GM12878 (cell line): ENCODE measurements around the gene TRDMT1. TPM values are rescaled to one million over a fixed set of nuclear protein-coding genes. Genes with fewer than 3 reads are reported as not detected.

Experiments used
- BACH1 ChIP-seq: fragments of 450-650 bp; IDR thresholded peaks from 2 replicates; pipeline ENCODE4 v1.6.1; 2017; ENCODE audit warnings: mild to moderate bottlenecking, borderline replicate concordance
- CHD2 ChIP-seq: IDR thresholded peaks from 2 replicates; pipeline ENCODE4 v1.6.1; 2011; ENCODE audit warnings: low read depth, low read length, improper control_type of control experiment, borderline replicate concordance
- EGR1 ChIP-seq, 2 experiments: IDR thresholded peaks; 1 replicate in 1 of 2; 2 replicates in 1 of 2; pipeline ENCODE4 v1.6.1; 2011 to 2012; ENCODE audit warnings: low read depth in 2 of 2, low read length in 2 of 2, borderline replicate concordance in 1 of 2, mild to moderate bottlenecking in 1 of 2, moderate library complexity in 1 of 2
- IKZF2 ChIP-seq, 2 experiments: fragments of 450-650 bp; IDR thresholded peaks; 2 replicates each; pipeline ENCODE4 v1.6.1; 2017; ENCODE audit warnings: mild to moderate bottlenecking in 2 of 2, moderate library complexity in 2 of 2
- IRF4 ChIP-seq: IDR thresholded peaks from 2 replicates; pipeline ENCODE4 v1.6.1; 2011; ENCODE audit warnings: low read depth, low read length
- MEF2A ChIP-seq: IDR thresholded peaks from 2 replicates; pipeline ENCODE4 v1.6.1; 2011; ENCODE audit warnings: low read depth, mild to moderate bottlenecking, low read length, moderate library complexity; ENCODE audit not compliant: insufficient read depth
- MTA3 ChIP-seq: IDR thresholded peaks from 2 replicates; pipeline ENCODE4 v1.6.1; 2012; ENCODE audit warnings: low read length, inconsistent platforms, borderline replicate concordance
- PAX5 ChIP-seq: IDR thresholded peaks from 2 replicates; pipeline ENCODE4 v1.6.1; 2011; ENCODE audit warnings: low read depth, low read length, borderline replicate concordance
- POLR2A ChIP-seq: IDR thresholded peaks from 2 replicates; pipeline ENCODE4 v1.6.1; 2011; ENCODE audit warnings: low read depth, mild to moderate bottlenecking, low read length
- RUNX3 ChIP-seq: IDR thresholded peaks from 2 replicates; pipeline ENCODE4 v1.6.1; 2012; ENCODE audit warnings: low read length, inconsistent platforms
- YBX1 ChIP-seq: fragments of 450-650 bp; IDR thresholded peaks from 2 replicates; pipeline ENCODE4 v1.6.1; 2016; ENCODE audit warnings: antibody characterized with exemption
- ZNF217 ChIP-seq: fragments of 450-650 bp; IDR thresholded peaks from 2 replicates; pipeline ENCODE4 v1.6.1; 2017; ENCODE audit warnings: antibody characterized with exemption, mild to moderate bottlenecking
- polyA plus RNA-seq, 11 experiments: library from polyadenylated mRNA; depleted of rRNA in 4 of 11; unstranded in 6 of 11; stranded (reverse) in 5 of 11; fragments of >200 nt; fragmentation: Nextera tagmentation in 4 of 11; fragmentation: Illumina TruSeq in 1 of 11; extraction: Ambion mirVana in 4 of 11; extraction: Trizol in 1 of 11; gene quantifications; 1 replicate in 1 of 11; 2 replicates in 10 of 11; pipeline versions ENCODE4 v1.2.1 to v1.2.3, GENCODE V29; 2011 to 2016; ENCODE audit warnings: inconsistent platforms in 2 of 11, missing spikeins in 2 of 11, low read depth in 1 of 11
- total RNA-seq, 4 experiments: library from RNA; depleted of rRNA in 3 of 4; stranded (reverse); fragments of >200 nt in 3 of 4; fragmentation: Illumina TruSeq in 1 of 4; extraction: Trizol in 1 of 4; gene quantifications; 2 replicates each; pipeline versions ENCODE4 v1.2.1 to v1.2.3, GENCODE V29; 2013 to 2021
- TF ChIP-seq, protein P1 (sequence below): IDR thresholded peaks from 2 replicates; pipeline ENCODE4 v1.6.1; 2012; ENCODE audit warnings: improper control_type of control experiment, low read depth, low read length; ENCODE audit not compliant: insufficient replicate concordance
- TF ChIP-seq, protein P2 (sequence below): fragments of 450-650 bp; conservative IDR thresholded peaks from 2 replicates; pipeline ENCODE4 v1.6.1; 2017; ENCODE audit warnings: mild to moderate bottlenecking, moderate library complexity
- TF ChIP-seq, protein P3 (sequence below): fragments of 450-650 bp; IDR thresholded peaks from 2 replicates; pipeline ENCODE4 v1.6.1; 2017; ENCODE audit warnings: mild to moderate bottlenecking, moderate library complexity
- TF ChIP-seq, protein P4 (sequence below): fragments of 450-650 bp; IDR thresholded peaks from 2 replicates; pipeline ENCODE4 v1.6.1; 2017; ENCODE audit warnings: mild to moderate bottlenecking, low read depth, inconsistent platforms; ENCODE audit not compliant: poor library complexity, severe bottlenecking

Gene TRDMT1
- total and polyA plus RNA-seq, 10 of the 15 experiments (the other 5 are each of a cell fraction or from before 2014, with no cell fraction given), result 2.3 to 9.7 (median 4.6) TPM

DNA sequence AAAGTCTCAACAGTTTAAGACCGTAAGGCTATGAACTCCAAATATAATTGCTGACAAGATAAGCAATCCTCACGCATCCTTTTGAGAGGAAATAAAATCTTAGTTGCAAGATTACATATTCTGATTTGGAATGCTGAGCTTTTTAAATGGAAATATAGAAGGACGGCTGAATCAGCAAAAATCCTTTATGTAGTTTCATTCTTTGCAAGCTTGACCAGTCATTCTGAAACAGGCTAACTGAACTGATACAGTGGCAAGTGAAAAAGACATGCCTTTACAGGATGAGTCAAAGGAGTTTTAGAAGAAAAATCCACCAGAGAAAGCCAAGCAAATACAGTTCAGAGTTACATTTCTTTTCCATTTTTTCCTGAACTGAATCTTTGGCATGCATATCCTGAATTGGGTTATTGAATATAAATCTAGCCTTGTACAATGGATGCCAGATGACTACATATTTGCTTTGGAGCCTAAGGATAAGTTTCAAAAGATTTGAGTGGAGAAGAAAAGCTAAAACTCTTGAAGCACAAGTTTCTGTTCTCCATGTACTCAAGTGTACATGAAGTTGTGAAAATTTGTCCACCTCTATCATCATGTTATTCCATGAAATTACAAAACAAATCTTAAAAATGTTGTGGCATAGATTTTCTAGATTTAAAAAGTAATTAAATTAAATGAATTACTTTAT is 30.9 kb upstream of the TRDMT1 start (continued):
- TF ChIP-seq EGR1 (IDR thresholded peaks at IDR 0.05; ENCODE audit: borderline replicate concordance in 1 of 2, low read depth in 2 of 2, low read length in 2 of 2), result no peak
- 0 out of 2 replicates have a peak, but pooled peaks have one; percentile 61 for TF ChIP-seq MTA3
- peak; percentile 73; the same call in 1 of the 2 replicates for TF ChIP-seq ZNF217
- TF ChIP-seq IKZF2 (IDR thresholded peaks at IDR 0.05), result peak; percentile 51 to 66
- TF ChIP-seq, protein P1, sequence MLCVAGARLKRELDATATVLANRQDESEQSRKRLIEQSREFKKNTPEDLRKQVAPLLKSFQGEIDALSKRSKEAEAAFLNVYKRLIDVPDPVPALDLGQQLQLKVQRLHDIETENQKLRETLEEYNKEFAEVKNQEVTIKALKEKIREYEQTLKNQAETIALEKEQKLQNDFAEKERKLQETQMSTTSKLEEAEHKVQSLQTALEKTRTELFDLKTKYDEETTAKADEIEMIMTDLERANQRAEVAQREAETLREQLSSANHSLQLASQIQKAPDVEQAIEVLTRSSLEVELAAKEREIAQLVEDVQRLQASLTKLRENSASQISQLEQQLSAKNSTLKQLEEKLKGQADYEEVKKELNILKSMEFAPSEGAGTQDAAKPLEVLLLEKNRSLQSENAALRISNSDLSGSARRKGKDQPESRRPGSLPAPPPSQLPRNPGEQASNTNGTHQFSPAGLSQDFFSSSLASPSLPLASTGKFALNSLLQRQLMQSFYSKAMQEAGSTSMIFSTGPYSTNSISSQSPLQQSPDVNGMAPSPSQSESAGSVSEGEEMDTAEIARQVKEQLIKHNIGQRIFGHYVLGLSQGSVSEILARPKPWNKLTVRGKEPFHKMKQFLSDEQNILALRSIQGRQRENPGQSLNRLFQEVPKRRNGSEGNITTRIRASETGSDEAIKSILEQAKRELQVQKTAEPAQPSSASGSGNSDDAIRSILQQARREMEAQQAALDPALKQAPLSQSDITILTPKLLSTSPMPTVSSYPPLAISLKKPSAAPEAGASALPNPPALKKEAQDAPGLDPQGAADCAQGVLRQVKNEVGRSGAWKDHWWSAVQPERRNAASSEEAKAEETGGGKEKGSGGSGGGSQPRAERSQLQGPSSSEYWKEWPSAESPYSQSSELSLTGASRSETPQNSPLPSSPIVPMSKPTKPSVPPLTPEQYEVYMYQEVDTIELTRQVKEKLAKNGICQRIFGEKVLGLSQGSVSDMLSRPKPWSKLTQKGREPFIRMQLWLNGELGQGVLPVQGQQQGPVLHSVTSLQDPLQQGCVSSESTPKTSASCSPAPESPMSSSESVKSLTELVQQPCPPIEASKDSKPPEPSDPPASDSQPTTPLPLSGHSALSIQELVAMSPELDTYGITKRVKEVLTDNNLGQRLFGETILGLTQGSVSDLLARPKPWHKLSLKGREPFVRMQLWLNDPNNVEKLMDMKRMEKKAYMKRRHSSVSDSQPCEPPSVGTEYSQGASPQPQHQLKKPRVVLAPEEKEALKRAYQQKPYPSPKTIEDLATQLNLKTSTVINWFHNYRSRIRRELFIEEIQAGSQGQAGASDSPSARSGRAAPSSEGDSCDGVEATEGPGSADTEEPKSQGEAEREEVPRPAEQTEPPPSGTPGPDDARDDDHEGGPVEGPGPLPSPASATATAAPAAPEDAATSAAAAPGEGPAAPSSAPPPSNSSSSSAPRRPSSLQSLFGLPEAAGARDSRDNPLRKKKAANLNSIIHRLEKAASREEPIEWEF, result no peak
- no peak for TF ChIP-seq CHD2
- peak; percentile 96 for TF ChIP-seq IRF4
- TF ChIP-seq YBX1, result no peak
- TF ChIP-seq, protein P2, sequence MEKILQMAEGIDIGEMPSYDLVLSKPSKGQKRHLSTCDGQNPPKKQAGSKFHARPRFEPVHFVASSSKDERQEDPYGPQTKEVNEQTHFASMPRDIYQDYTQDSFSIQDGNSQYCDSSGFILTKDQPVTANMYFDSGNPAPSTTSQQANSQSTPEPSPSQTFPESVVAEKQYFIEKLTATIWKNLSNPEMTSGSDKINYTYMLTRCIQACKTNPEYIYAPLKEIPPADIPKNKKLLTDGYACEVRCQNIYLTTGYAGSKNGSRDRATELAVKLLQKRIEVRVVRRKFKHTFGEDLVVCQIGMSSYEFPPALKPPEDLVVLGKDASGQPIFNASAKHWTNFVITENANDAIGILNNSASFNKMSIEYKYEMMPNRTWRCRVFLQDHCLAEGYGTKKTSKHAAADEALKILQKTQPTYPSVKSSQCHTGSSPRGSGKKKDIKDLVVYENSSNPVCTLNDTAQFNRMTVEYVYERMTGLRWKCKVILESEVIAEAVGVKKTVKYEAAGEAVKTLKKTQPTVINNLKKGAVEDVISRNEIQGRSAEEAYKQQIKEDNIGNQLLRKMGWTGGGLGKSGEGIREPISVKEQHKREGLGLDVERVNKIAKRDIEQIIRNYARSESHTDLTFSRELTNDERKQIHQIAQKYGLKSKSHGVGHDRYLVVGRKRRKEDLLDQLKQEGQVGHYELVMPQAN, result no peak
- TF ChIP-seq BACH1, result peak; percentile 72; the same call in 1 of the 2 replicates
- TF ChIP-seq RUNX3, result peak; percentile 52; the same call in 1 of the 2 replicates
- TF ChIP-seq, protein P3, sequence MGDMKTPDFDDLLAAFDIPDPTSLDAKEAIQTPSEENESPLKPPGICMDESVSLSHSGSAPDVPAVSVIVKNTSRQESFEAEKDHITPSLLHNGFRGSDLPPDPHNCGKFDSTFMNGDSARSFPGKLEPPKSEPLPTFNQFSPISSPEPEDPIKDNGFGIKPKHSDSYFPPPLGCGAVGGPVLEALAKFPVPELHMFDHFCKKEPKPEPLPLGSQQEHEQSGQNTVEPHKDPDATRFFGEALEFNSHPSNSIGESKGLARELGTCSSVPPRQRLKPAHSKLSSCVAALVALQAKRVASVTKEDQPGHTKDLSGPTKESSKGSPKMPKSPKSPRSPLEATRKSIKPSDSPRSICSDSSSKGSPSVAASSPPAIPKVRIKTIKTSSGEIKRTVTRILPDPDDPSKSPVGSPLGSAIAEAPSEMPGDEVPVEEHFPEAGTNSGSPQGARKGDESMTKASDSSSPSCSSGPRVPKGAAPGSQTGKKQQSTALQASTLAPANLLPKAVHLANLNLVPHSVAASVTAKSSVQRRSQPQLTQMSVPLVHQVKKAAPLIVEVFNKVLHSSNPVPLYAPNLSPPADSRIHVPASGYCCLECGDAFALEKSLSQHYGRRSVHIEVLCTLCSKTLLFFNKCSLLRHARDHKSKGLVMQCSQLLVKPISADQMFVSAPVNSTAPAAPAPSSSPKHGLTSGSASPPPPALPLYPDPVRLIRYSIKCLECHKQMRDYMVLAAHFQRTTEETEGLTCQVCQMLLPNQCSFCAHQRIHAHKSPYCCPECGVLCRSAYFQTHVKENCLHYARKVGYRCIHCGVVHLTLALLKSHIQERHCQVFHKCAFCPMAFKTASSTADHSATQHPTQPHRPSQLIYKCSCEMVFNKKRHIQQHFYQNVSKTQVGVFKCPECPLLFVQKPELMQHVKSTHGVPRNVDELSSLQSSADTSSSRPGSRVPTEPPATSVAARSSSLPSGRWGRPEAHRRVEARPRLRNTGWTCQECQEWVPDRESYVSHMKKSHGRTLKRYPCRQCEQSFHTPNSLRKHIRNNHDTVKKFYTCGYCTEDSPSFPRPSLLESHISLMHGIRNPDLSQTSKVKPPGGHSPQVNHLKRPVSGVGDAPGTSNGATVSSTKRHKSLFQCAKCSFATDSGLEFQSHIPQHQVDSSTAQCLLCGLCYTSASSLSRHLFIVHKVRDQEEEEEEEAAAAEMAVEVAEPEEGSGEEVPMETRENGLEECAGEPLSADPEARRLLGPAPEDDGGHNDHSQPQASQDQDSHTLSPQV, result no peak
- TF ChIP-seq, protein P4, sequence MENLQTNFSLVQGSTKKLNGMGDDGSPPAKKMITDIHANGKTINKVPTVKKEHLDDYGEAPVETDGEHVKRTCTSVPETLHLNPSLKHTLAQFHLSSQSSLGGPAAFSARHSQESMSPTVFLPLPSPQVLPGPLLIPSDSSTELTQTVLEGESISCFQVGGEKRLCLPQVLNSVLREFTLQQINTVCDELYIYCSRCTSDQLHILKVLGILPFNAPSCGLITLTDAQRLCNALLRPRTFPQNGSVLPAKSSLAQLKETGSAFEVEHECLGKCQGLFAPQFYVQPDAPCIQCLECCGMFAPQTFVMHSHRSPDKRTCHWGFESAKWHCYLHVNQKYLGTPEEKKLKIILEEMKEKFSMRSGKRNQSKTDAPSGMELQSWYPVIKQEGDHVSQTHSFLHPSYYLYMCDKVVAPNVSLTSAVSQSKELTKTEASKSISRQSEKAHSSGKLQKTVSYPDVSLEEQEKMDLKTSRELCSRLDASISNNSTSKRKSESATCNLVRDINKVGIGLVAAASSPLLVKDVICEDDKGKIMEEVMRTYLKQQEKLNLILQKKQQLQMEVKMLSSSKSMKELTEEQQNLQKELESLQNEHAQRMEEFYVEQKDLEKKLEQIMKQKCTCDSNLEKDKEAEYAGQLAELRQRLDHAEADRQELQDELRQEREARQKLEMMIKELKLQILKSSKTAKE, result peak; percentile 51
- TF ChIP-seq POLR2A, result no peak
- 0 out of 2 replicates have a peak, but pooled peaks have one; percentile 20 for TF ChIP-seq MEF2A
- TF ChIP-seq PAX5, result no peak
